ENCODE measurements around the gene CST7. TPM values are rescaled to one million over a fixed set of nuclear protein-coding genes. Genes with fewer than 3 reads are reported as not detected.

CST7 gene
- total and polyA plus RNA-seq, 2 donors (not counting 3 experiments of a cell fraction or from before 2014, with no cell fraction given) = not detected

DNA sequence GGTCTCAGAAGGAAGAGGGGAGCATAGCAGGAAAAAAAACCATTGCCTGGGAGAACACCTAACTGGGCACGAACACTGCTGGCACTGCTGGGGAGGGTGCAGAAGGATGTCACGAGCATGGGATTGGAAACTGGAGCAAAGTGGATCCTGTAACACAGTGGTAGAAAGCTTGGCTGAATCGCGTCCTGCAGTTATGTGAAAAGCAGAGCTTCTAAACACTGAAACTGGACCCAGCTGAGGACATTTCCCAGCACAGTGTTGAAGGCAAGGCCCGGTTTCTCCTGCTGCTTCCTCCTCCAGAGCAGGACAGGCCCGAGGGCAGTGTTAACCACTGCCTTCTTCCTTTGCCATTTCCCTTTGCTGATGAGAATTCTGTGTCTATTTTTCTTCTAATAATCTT, 36.7 kb downstream of the CST7 start:
- Histone ChIP-seq H3K9me3 (replicated peaks; ENCODE audit: control insufficient read depth, insufficient read depth, low read length) (no peaks in the 10 kb centered on the region), H3K36me3 (ENCODE audit: control insufficient read depth in 2 of 2, extremely low read depth in 1 of 2, insufficient read depth in 2 of 2, low read length in 2 of 2) (peaks cover 1 to 2% of the 10 kb centered on the region in 2 experiments), H3K4me3 (replicated peaks in 1 of 3; ENCODE audit: insufficient read depth in 1 of 3, low read depth in 1 of 3, low read length in 3 of 3) (no peak overlapping the region), H3K9me1 (replicated peaks; ENCODE audit: control insufficient read depth, extremely low read depth, insufficient read depth, low read length) (no peaks in the 10 kb centered on the region), H4K20me1 (replicated peaks; ENCODE audit: control insufficient read depth, extremely low read depth, insufficient read depth, low read length) (no peaks in the 10 kb centered on the region), H3K27me3 (ENCODE audit: control insufficient read depth in 2 of 2, insufficient read depth in 2 of 2, low read length in 2 of 2) (no peaks in the 10 kb centered on the region), H3K9ac (replicated peaks; ENCODE audit: extremely low read depth, insufficient read depth, low read length) (no peak overlapping the region), H3K27ac (ENCODE audit: insufficient read depth, low read depth, low read length) (no peak overlapping the region), H3K79me2 (ENCODE audit: control insufficient read depth, insufficient read depth, low read length) (peaks cover 33% of the 10 kb centered on the region), H3K4me1 (ENCODE audit: control insufficient read depth, extremely low read depth, insufficient read depth, low read length) (no peaks in the 10 kb centered on the region), H2AFZ (ENCODE audit: low read depth, low read length) (no peak overlapping the region), H3K4me2 (ENCODE audit: insufficient read depth, low read length) (no peak overlapping the region)
- TF ChIP-seq POLR2AphosphoS5 (IDR thresholded peaks at IDR 0.05; ENCODE audit: insufficient read depth, low read depth, low read length) (no peak), GATA2 (IDR thresholded peaks at IDR 0.05; ENCODE audit: insufficient read depth, insufficient read length, low read depth, low read length) (no peak), EZH2 (IDR thresholded peaks at IDR 0.05; ENCODE audit: borderline replicate concordance, low read depth, low read length, severe bottlenecking) (no peak), MAX (IDR thresholded peaks at IDR 0.05; ENCODE audit: insufficient read depth, insufficient read length) (no peak), MYC (IDR thresholded peaks at IDR 0.05; ENCODE audit: low read depth, low read length) (no peak), FOS (IDR thresholded peaks at IDR 0.05; ENCODE audit: borderline replicate concordance, insufficient read depth, low read length) (no peak), POLR2A (IDR thresholded peaks at IDR 0.05; ENCODE audit: low read depth, low read length) (no peak), JUN (IDR thresholded peaks at IDR 0.05; ENCODE audit: borderline replicate concordance, insufficient read depth, insufficient read length, low read depth) (no peak)
- TF ChIP-seq, protein P1, sequence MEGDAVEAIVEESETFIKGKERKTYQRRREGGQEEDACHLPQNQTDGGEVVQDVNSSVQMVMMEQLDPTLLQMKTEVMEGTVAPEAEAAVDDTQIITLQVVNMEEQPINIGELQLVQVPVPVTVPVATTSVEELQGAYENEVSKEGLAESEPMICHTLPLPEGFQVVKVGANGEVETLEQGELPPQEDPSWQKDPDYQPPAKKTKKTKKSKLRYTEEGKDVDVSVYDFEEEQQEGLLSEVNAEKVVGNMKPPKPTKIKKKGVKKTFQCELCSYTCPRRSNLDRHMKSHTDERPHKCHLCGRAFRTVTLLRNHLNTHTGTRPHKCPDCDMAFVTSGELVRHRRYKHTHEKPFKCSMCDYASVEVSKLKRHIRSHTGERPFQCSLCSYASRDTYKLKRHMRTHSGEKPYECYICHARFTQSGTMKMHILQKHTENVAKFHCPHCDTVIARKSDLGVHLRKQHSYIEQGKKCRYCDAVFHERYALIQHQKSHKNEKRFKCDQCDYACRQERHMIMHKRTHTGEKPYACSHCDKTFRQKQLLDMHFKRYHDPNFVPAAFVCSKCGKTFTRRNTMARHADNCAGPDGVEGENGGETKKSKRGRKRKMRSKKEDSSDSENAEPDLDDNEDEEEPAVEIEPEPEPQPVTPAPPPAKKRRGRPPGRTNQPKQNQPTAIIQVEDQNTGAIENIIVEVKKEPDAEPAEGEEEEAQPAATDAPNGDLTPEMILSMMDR (IDR thresholded peaks at IDR 0.05; ENCODE audit: extremely low read depth in 1 of 2, insufficient read depth in 1 of 2, low read depth in 1 of 2, low read length in 2 of 2) = no peak
- FAIRE-seq = no peak
- BruUV-seq (replicated peaks) = no TSS peak
- ChIA-PET POLR2A (no interaction called here), CTCF (no interaction called here)
- intact Hi-C loops (cut with micrococcal nuclease) = no loop called here
- DNase-seq (ENCODE audit: low read depth, low spot score) = no peak
- dilution Hi-C loops (cut with MboI; ENCODE audit: extremely low pct_ligation_motif_present, low sequenced_read_pairs) = no loop called here

Data from endothelial cell of umbilical vein (primary cell).